Stimulated activated naive CD4-positive, alpha-beta T cell treated with Interleukin-2 at 50 U/mL for 16 hours (primary cell): ENCODE measurements around the gene CAPN7.
"Not testable (repeated sequence)": the region's sequence is repeated elsewhere in the genome, so short reads cannot be mapped to it uniquely, and the experiment has no call there.

ENCODE experiments used
- DNase-seq: peaks from one replicate; lab custom pipeline; 2025; lab: John Stamatoyannopoulos, UW

CAPN7 gene

DNA sequence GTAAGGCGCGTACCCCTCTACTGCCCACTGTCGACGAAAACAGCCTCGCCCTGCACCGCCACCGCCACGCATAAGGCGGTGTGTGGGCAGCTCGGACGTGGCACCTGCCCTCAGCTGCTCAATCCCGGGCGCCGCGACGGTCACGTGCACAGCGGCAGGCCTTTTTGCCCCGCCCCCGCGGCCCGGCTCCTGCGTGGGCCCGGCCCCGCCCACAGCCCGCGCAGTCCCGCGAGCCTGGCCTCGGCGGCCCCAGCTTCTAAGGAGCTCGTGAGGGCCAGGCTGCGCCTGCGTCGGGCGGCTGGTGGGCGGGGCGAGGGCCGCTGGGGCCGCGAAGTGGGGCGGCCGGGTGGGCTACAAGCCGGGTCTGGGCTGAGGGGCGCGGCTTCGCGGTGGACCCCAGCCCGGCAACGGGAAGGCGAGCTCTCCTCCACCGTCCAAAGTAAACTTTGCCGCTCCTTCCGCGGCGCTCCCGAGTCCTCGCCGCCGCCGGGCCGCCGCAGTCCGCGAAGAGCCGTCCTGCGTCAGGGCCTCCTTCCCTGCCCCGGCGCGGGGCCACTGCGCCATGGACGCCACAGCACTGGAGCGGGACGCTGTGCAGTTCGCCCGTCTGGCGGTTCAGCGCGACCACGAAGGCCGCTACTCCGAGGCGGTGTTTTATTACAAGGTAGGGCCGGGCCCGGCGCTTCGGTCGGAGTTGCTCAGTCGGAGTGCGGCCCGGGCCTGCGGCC lies at the start of gene CAPN7:
Gene CAPN7, plus strand, starts transcription at position 313 of the 728 bp plus-strand sequence. Its CDS starts 250 bp downstream, at position 563.
- DNase-seq: no peak

DNA sequence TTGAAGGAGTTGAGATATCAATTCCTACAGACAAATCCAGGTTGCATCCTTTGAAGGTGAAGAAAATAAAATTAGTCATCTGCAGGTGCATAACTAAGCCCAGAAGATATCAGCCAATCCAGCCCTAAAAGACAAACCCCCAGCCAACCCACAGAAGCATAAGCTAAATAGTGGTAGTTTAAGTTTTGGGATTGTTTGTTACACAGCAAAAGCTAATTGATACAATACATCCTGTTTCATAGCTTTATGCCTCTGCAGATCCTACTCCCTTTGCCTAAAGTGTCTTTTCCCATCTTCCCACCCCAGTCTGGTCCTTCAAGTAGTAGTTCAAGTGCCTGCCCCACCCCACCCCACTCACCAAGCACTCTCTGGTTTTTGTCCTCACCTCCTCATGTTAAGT lies 48.6 kb upstream of the CAPN7 start:
- no peak for DNase-seq

DNA sequence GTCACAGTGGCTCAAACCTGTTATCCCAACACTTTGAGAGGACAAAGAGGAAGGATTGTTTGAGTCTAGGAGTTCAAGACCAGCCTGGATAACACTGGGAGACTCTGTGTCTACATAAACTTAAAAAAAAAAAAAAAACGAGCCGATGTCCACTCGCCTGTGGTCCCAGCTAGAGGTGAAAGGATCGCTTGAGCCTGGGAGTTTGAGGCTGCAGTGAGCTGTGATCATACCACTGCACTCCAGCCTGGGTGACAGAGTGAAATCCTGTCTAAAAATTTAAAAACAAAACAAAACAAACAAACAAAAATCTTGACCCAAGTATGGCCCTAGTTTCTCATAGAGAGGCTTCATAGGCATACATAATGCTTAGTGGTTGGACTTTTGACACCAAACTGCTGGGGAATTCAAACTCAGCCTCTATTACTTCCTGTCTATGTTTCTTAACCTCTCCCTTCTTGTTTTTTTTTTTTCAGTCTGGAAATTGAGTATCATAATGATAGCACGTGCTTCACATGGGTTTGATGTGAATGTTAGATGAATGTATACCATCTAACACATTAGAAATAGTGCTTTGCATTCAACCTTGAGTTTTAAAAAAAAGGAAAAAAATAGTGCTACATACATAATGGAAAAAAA lies 46.4 kb upstream of the CAPN7 start:
- DNase-seq: no peak

DNA sequence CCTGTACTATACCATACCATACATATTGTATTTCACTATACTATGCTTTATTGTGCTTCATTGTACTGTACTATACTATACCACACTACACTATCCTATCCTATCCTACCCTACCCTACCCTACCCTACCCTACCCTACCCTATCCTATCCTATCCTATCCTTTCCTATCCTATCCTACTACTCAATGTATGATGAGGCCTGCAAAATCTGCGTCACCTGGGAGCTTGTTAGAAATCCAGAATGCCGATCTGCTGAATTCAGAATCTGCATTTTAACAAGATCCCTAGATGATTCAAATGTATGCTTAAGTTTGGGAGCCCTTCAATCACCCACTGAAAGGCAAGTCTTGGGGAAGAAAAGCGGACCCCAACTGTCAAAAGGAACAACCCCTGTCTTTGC lies 45.4 kb upstream of the CAPN7 start:
- DNase-seq: no peak

DNA sequence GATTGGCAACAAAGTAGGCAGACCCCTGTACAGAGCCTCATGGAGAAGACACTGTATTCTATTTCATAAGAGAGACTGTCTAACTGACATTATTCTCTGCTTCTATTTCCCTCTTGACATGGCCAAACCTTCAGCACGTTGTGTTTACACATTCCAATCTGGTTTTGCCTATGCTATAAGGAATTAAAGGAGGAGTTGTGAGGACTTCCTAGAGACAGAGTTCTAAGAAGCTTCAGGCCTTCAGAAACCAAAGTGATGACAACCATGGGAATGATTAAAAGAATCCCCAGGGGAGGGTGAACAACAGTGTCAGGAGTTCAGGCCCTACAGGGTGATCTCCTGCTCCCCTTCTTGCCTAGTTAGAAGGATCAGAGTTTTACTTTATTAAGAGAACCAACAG lies 44.9 kb upstream of the CAPN7 start:
- no peak for DNase-seq

DNA sequence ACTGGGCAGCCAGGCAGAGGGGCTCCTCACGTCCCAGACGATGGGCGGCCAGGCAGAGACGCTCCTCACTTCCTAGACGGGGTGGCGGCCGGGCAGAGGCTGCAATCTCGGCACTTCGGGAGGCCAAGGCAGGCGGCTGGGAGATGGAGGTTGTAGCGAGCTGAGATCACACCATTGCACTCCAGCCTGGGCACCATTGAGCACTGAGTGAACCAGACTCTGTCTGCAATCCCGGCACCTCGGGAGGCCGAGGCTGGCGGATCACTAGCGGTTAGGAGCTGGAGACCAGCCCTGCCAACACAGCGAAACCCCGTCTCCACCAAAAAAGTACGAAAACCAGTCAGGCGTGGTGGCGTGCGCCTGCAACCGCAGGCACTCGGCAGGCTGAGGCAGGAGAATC lies 42.4 kb upstream of the CAPN7 start:
- DNase-seq: not testable (repeated sequence)

DNA sequence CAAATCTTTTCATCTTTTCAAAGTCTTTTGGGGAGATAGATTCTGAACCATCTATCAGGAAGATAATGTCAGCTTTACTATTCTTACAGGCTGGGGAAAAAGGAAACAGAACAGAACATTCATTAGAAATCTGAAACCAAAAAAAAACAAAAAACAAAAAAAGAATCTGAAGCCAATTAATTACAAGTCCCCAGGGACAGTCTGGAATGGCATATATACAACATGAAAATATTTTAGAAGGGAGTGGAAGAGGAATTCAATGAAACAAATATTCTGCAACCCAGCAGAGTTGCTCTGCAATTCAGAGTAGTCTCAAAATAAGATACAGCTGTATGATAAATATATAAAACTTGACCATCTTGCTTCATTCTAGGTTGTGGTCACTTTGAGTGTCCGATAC lies 41.7 kb upstream of the CAPN7 start:
- DNase-seq: no peak

DNA sequence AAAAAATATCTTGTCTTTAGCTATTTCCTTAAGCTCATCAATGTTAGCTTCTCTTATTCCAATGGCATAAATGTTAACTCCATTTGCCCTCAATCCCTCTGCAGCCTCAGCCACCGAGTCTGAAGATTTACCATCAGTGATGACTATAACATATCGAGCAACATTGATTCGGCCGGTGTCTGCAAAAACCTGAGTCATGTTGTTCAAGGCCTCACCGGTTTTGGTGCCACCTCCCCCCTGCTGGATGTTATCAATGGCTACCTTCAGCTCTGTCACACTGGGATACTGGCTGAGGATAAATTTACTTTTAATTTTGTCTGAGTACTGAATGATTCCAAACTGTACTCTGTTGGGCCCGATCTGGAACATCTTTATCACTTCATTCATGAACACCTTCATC lies 41.0 kb upstream of the CAPN7 start:
- no peak for DNase-seq

DNA sequence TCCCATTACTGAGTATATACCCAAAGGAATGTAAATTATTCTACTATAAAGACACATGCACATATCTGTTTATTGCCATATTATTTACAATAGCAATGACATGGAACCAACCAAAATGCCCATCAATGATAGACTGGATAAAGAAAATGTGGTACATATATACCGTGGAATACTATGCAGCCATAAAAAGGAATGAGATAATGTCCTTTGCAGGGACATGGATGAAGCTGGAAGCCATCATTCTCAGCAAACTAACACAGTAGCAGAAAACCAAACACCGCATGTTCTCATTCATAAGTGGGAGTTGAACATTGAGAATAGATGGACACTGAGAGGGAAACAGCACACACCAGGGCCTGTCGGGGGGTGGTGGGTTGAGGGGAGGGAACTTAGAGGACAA lies 39.7 kb upstream of the CAPN7 start:
- DNase-seq: not testable (repeated sequence)

DNA sequence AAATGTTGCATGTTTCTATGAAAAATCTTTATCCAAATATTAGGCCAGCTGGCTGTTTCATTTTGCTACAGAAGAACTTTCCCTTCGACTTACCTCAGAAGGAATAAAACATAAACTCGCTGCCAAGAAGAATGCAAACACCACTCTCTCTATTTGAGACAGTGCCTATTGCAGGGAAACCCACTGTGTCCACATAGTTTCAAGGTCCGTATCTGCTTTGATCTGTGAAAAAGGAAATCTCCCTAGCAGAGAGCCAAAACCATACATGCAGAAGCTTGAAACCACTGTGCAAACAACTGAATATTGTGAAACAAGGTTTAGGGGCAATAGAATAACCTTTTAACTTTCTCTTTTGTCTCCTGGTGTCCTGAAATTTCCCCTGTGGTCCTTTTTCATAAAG lies 35.0 kb upstream of the CAPN7 start:
- no peak for DNase-seq

DNA sequence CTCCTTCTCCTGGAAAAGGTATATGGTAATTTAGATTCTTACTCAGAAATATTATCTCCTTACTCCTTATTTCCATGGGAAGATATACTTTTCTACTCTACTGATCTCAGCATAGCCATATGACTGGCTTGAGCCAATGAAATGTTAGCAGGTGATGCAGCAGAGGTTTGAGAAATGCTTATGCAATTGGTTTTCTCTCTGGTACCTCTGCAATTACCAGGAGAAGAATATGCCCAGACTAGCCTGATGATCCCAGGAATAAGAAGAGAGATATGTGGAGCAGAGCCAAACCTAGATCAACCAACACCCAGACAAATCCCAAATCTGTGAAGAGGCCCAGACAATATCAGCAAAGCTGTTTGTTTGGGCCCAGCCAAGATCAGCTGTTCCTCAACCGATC lies 33.2 kb upstream of the CAPN7 start:
- no peak for DNase-seq

DNA sequence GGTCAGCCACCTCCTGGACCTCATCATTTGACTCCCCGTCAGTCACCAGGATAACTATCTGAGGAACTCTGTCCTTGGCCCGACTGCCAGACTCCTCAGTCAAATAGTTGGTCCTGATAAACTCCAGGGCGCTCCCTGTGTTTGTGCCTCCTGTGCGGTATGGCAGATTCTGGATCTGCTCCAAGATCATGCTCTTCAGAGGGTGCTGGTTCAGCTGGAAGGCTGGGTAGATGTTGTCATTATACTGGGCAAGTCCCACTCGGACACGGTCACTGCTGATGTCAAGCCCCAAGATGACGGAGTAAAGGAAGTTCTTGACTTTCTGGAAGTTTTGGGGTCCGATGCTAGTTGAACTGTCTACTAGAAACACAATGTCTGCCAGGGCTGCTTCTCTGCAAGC lies 31.1 kb upstream of the CAPN7 start:
- DNase-seq: no peak

DNA sequence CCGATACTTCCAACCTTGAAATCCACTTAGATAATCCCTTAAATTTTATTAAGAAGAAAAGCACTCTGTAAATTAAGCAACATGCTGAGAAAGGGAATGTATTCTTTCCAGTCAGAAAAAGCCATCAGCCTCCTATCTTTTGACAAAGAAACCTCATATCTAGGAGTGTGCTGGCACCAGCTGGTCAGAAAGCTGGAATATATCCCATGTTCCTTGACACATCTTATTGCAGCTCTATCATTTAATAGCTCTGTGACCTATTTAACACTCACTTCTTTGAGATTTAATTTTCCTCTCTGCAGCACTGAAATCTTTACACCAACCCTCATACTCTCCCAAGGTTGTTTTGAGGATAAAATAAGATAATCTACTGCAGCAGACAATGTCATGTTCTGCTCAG lies 30.4 kb upstream of the CAPN7 start:
- no peak for DNase-seq

DNA sequence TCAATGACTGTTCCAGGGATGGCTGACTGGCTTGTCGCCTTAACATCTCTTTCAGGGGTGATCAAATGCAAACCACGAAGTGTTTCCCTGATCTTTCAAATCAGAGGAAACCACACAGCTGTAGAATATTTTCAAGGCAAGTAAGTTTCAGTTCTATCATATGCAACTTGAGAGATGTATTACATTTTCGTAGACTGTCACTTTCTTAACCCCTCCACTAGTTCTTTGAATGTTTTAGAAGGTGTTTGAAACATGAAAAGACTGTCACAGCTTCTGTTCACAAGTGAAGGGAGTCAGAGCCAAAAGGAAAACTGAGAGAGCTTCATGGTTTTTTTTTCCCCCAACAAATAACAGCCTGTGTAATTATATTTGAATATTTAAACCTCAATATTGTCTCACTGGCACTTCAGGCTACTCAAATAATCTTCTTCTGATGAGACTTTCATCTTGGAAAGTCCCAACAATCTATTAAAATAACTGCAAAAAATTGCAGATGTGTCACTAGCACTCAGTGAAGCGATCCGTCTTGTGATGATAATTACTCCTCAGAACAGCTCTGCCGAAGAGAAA lies 25.9 kb upstream of the CAPN7 start:
- no peak for DNase-seq

DNA sequence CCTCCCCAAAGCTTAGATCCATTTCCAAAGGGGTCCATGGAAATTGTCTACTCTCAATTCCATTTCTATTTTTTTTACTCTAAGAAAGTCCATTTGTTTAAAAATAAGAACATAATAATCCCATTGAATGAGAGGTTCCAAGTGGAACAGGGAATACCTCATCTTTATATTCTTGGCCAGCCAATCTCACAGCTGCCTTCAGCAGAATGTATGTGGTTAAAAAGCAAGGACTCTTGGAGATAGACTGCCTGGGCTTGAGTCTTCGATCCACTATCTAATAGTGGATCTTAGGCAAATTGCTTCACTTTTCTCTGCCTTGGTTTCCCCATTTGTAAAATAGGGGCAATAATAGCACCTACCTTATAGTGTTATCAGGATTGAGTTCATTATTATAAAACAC lies 24.5 kb upstream of the CAPN7 start:
- no peak for DNase-seq

DNA sequence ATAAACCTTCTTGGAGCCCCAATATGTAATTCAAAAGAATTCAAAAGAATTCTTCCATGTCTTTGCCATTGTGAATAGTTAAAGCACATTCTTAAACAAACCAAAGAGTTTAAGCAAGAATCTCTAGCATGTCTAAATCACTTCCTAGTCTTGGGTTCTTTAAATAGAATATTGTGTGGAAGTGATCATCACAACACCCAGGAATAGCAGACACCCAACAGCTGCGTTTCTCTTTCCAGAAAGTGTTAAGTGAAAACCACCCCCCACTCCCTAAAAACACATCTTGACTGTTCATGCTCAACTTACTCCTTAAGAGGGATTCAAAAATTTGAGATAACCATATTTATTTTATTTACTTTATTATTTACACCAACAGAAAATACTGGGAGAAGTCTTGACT lies 24.1 kb upstream of the CAPN7 start:
- DNase-seq: no peak

DNA sequence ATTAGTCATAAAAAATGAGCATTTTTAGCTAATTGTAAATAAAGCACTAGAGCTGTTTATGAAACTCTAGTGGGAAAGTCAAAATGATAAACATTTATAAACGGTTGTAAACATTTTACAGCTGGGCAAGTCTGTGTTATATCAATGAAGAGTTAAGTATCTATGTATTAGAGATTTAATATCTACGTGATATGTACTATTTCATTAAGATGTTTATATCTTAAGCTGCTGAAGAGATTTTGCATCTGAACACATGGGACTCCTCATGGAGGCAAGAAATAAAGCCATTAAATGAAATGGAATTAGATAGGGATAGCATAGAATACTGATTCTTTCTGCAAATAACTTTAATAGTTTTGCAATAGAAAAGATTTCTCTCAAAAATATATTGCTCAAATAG lies 23.0 kb upstream of the CAPN7 start:
- DNase-seq: no peak

DNA sequence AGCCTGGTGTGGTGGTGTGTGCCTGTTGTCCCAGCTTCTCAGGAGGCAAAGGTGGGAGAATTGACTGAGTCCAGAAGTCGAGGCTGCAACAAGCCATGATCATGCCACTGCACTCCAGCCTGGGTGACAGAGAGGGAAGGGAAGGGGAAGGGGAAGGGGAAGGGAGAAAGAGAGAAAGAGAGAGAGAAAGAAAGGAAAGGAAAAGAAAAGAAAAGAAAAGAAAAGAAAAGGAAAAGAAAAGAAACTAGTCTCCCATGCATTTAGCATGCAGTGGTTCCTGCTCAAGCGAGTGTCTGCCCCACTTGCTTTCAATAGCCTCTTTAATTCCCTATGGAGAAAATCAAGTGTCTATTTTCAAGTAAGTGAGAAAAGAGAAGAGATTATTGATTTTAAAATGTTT lies 20.6 kb upstream of the CAPN7 start:
- DNase-seq: no peak

DNA sequence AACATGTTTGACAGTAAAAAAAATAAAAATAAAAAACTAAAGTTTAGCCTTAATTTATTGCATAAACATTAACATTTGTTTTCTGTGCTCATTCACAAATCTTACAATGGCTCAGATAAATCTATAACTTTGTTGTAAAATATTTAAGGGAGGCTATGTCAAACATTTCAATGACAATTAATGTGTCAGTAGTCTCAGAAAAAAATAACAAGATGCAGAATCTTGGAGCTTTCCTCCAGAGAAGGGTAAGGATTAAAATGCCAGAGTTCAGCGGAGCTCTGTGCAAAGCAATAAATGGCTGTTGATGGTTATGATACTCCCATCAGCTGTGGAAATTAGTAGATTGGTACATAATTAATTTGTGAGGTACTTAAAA lies 20.0 kb upstream of the CAPN7 start:
- DNase-seq: no peak

DNA sequence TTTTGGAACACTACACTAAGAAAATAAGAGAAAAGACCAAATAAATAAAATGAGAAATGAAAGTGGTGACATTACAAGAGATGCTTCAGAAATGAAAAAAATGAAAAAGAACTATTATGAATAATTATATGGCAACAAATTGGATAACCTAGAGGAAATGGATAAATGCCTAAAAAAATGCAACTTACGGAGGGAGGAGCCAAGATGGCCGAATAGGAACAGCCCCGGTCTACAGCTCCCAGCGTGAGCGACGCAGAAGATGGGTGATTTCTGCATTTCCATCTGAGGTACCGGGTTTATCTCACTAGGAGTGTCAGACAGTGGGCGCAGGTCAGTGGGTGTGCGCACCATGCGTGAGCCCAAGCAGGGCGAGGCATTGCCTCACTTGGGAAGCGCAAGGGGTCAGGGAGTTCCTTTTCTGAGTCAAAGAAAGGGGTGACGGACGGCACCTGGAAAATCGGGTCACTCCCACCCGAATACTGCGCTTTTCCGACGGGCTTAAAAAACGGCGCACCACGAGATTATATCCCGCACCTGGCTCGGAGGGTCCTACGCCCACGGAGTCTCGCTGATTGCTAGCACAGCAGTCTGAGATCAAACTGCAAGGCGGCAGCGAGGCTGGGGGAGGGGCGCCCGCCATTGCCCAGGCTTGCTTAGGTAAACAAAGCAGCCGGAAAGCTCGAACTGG lies 19.4 kb upstream of the CAPN7 start:
- not testable (repeated sequence) for DNase-seq

DNA sequence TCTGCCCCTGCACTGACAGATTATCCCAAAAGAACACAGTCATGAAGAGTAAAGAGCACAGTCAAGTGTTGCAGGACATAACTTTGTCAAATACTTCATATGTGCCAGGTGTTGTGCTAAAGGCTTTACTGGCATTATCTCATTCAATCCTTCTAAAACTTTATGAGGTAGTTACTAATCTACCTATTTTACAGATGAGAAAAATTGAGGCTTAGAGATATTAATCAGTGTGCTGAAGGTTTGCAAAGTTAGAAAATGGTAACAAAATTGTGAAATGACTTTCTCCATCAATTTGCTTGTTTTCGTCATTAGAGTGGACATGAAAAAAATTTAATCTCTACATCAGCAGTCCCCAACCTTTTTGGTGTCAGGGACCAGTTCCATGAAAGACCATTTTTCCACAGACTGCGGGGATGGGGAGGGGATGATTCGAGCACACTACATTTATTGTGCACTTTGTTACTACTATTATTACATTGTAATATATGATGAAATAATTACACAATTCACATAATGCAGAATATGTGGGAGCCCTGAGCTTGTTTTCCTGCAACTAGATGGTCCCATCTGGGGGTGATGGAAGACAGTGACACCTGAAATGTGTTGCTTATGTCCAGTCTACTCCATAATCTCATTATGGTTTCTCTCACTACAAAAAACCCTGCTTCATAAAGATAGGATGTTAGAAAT lies 8.6 kb upstream of the CAPN7 start:
- no peak for DNase-seq

DNA sequence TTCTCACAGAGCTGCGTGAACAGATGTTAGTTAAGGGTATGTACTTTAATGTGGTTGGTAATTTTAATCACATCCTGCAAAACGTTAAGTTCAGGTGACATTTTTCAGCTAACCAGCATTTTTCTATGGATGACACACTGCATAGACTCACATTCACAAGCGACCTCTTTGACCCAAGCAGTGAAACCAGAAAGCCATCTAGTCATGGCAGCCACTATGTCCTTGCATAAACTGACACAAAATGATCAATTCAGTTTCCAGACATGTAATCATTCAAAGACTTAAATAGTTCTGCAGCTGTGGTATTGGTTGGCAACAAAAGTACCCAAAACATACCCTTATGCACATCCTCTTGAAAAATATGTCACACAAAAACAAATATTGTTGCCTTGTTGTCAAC lies 7.4 kb upstream of the CAPN7 start:
- DNase-seq: no peak
